Fibroblast of skin of left quadriceps (primary cell): Measurements from ENCODE around the gene RRP1B.
"Not testable (repeated sequence)": the region's sequence is repeated elsewhere in the genome, so short reads cannot be mapped to it uniquely, and the experiment has no call there.

Experiments
- DNase-seq, 2 experiments: peaks; one replicate each; pipeline ENCODE4 v3.0.0-alpha.2; 2013; ENCODE audit warnings: low read depth in 2 of 2

Gene RRP1B

DNA sequence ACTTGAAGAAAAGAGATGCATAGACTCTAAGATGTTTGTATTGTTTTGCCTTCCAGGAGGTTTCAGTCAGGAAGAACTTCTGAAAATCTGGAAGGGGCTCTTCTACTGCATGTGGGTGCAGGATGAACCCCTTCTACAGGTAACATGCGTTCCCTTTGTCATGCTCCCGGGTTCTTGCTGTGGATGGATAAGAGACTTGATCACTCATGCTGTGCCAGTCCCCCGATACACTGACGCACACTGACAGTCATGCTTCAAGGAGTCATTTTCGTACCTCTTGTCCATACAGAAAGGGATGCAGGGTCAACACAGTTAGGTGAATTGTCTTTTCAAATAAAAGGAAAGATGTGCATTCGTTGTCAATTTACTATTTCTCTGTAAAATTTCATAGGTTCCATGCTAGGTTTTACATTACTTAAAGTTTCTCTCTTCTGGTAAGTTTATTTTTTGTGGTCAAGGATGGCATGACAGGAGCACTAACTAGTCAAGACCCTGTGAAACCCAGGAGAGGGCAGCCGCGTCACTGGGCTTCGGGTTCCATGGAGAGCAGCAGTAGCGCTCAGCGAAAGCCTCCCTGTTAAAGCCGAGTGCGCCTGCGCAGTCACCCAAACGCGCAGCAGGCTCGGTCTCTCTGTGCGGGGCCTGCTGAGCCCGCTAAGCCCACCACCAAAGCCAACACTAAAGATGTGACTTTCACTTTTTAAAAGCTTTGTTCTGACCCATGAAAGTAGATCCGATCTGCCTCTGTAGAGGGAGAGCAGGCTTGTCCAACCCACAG is 10.7 kb downstream of the RRP1B start:
- no peak for DNase-seq

DNA sequence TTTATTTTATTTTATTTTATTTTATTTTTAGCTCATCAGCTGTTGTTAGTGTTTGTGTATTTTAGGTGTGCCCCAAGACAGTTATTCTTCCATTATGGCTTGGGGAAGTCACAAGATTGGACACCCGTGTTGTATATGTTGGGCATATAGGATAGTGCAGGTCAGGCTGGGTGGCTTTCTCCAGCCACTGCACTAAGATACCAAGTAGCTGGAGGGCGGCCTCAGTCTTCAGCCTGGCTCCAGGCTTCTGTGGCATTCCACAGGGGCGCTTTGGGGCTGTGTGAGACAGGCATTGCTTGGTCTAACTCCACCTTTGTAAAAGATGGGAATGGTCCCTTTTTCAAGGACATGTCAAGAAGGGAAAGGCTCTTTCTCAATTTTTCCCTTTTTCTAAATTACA is 16.5 kb downstream of the RRP1B start:
- no peak for DNase-seq

DNA sequence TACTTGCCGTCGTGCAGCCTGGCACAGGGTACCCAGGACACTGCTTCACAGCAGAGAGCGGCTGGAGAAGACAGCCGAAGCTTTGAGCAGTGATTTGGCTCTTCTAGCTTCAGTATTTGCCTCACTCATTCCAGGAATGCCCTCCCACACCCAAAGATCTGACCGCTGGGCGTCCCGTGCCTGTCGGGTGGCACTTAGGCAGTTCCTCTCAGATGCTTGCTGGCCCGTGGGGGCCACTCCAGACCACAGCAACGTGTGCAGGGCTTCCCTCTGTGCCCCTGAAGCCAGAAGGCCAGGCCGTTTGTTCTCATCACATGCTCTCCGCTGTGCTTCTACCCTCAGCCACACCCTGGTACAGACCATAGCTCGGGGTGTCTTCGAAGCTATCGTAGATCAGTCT is 17.0 kb downstream of the RRP1B start:
- no peak for DNase-seq

DNA sequence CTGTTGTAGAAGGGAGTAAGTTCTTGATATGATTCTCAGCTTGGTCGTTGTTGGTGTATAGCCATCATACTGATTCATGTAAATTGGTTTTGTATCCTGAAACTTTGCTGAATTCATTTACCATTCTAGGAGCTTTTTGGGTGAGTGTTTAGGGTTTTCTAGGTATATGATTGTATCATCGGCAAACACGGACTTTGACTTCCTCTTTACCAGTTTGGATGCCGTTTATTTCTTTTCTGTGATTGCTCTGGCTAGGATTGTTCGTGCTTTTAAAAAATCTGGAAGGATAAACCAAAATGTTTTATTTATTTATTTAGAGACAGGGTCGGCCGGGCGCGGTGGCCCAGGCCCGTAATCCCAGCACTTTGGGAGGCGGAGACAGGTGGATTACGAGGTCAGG is 20.6 kb downstream of the RRP1B start:
- no peak for DNase-seq

DNA sequence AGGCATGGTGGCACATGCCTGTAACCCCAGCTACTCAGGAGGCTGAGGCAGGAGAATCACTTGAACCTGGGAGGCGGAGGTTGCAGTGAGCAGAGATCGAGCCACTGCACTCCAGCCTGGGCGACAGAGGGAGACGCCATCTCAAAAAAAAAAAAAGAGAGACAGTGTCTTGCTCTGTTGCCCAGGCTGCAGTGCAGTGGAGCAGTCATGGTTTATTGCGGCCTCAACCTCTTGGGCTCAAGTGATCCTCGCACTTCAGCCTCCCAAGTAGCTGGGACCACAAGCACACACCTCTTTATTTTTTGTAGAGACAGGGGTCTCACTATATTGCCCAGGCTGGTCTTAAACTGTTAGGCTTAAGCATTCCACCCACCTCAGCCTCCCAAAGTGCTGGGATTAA is 21.1 kb downstream of the RRP1B start:
- DNase-seq: not testable (repeated sequence)

DNA sequence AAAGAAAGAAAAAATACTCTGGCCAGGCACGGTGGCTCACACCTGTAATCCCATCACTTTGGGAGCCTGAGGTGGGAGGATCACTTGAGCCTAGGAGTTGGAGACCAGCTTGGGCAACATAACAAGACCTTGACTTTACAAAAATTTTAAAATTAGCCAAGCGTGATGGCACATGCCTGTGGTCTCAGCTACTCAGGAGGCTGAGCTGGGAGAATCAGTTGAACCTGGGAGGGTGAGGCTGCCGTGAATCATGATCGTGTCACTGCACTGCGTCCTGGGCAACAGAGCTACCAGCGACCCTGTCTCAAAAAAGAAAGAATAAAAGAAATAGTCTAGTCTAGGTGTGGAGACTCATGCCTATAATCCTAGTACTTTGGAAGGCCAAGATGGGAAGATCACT is 22.3 kb downstream of the RRP1B start:
- DNase-seq: no peak

DNA sequence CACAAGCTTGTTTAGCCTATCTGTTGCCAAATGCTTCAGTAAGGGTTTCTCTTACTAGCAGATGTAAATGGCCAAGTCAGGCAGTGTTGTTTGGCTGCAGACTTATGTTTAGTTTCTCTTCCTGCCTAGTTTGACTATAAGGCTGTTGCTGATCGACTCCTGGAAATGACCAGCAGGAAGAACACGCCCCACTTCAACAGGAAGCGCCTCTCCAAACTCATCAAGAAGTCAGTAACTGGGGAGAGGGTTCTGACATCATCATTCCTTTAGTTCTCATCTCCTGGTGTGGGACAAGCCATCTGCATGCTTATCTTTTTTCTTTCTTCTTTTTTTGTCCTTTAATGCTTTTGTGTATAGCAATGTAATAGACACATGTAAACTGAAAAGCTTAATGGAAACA is 25.1 kb downstream of the RRP1B start:
- DNase-seq: no peak

DNA sequence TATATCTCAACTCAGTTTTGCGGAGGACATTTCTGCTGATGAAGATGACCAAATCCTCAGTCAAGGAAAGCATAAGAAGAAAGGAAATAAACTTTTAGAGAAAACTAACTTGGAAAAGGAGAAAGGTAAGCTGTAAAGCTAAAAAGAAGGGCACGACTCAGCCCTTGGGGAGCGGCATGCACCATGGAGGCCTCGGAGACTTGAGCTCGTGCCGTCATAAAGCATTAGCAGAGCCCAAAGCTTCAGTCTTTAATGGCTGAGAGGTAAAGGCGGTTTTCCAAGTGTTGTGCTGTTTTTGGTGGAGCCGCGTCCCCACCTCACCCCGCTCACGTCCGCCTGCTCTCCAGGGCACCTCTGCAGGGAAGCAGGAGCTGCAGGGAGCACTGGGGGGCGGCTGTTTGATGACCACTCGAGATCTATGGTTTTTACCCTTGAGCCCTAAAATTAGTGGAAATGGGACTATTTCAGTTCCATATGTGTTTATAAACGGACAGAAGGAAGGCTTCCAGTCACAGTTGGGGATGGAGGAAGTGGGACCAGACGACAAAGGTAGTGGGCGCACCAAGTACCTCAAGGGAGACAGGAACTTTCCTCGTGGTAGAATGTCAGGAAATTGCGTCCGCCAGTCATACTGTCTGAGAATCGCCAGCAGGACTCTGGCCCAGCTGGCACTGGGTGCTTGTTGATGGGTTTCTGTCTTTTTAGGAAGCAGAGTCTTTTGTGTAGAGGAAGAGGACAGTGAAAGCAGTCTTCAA is 27.6 kb downstream of the RRP1B start:
- no peak for DNase-seq

DNA sequence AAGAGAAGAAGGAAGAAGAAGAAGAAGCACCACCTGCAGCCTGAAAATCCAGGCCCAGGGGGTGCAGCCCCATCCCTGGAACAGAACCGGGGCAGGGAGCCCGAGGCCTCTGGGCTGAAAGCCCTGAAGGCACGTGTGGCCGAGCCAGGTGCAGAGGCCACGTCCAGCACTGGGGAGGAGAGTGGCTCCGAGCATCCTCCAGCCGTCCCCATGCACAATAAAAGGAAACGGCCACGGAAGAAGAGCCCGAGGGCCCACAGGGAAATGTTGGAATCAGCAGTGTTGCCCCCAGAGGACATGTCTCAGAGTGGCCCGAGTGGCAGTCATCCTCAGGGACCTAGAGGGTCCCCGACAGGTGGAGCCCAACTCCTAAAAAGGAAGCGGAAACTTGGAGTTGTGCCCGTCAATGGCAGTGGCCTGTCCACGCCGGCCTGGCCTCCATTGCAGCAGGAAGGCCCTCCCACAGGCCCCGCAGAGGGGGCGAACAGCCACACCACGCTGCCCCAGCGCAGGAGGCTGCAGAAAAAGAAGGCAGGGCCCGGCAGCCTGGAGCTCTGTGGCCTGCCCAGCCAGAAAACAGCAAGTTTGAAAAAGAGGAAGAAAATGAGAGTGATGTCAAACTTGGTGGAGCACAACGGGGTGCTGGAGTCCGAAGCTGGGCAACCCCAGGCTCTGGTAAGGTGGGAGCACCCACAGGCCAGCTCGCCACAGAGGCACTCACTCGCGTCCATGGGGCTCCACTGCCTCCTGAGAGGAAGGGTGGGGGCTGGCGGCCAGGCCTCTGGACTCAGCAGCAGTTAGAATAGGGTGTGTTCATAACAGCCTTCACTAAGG is 28.4 kb downstream of the RRP1B start:
- DNase-seq: no peak

DNA sequence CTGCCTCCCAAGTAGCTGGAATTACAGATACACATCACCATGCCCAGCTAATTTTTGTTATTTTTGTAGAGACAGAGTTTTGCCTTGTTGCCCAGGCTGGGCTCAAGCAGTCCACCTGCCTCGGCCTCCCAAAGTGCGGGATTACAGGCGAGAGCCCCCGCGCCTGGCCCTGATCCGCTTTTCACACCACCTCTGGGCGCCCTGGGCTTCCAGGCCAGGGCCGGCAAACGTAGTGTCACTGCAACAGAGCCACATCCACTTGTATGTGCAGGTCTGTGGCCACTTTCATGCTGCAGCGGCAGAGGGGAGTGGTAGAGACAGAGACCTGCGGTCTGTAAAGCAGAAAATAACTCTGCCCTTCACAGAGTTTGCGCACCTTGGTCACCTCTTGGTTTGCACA is 29.5 kb downstream of the RRP1B start:
- DNase-seq: no peak

DNA sequence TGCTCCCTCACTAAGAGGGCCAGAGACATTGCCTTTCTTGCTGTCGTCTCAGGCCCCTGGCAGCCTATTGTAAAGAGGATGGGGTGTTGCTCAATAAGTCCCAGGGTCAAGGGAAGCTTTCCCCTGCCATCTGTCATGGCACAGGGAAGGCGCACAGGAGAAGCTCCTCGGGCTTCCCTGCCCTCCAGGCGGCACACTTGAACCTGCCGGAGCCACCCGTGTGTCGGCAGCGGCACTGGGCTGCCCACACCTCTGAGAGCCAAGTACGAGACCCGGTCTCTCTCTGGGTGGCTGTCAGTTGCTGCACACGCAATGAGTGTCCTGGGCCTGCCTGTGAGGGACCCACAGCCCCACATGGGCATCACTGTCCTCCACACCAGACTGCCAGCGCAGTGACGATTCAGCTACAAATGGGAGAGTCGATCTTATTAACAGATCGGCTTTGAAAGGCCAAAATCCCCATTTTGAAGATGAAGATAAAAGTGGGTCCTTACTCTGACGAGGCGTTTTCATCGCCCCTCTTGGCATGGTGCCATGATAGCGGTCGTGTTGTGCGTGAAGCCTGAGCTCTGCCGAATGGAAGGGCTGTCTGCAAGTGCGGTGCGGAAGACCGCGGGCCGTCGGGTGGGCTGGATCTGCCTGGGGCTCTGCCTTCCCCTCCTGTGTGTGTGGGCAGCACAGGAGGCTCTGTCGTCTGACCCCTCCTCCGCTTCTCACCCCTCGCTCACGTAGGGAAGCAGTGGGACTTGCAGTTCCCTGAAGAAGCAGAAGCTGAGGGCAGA is 30.4 kb downstream of the RRP1B start:
- DNase-seq: no peak

DNA sequence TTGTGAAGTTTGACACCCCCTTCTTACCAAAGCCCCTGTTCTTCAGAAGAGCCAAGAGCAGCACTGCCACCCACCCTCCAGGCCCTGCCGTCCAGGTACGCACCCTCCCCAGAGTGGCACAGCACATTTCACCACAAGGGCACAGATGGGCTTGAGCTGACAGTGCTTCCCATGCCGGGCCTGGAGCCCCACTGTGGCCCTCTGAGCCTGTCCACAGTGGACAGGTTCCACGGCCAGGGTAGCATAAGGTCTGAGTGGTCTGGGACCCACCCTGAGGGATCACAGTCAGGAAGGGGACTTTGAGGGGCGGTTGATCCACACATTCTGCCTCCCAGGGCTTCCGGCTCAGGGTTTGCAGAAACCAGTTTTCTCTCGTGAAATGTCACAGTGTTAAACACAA is 31.0 kb downstream of the RRP1B start:
- no peak for DNase-seq

DNA sequence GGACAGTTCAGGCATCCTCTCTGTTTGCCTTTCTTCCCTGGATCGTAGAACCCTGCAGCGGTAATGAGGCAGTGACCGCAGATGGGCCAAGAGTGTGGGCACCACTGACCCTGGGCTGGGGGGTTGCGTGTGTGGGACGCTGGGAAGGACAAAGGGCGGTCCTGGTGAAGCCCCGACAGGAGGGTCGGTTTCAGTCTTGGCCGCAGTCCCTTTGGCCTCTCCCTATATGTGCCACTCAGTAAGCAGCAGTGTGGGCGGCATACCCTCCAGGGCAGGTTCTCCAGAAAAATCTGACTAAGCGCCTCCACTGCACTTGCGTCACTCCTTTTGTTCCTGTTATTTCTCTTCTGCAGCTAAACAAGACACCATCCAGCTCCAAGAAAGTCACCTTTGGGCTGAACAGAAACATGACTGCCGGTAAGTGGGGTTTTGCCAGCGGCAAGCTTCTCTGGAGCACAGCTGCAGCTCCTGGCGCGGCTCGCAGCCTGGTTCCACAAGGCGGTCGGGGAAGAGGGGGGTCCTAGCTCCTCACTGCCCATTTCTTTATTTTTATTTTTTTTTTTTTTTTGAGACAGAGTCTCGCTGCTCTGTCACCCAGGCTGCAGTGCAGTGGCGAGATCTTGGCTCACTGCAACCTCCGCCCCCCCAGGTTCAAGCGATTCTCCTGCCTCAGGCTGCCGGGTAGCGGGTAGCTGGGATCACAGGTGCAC is 31.9 kb downstream of the RRP1B start:
- DNase-seq: no peak

DNA sequence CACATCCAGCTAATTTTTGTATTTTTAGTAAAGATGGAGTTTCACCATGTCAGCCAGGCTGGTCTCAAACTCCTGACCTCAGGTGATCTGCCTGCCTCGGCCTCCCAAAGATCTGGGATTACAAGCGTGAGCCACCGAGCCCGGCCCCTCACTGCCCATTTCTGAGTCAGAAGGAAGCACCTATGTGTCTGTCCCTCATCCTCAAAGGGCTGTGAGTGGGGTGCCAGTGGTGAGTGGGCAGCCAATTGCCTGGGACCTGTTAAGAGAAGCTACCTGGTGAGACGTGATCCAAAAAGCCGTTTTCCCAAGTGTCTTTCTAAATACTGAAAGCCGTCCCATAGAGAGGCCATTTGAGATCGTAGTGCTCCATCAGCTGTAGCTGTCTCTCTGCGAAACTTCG is 32.4 kb downstream of the RRP1B start:
- no peak for DNase-seq

DNA sequence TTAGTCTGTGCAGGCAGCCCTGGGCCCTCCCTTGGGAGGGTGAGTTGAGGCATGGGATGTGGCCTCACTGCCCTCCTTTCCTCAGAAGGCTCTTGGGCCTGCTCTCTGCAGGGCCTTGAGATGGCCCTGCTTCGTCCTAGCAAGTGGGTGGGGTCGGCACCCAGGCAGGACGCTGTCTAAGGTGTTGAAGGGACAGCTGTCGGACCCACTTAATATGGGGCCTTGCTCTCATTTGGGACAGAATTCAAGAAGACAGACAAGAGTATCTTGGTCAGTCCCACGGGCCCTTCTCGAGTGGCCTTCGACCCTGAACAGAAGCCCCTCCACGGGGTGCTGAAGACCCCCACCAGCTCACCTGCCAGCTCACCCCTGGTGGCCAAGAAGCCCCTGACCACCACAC is 33.6 kb downstream of the RRP1B start:
- DNase-seq: no peak

DNA sequence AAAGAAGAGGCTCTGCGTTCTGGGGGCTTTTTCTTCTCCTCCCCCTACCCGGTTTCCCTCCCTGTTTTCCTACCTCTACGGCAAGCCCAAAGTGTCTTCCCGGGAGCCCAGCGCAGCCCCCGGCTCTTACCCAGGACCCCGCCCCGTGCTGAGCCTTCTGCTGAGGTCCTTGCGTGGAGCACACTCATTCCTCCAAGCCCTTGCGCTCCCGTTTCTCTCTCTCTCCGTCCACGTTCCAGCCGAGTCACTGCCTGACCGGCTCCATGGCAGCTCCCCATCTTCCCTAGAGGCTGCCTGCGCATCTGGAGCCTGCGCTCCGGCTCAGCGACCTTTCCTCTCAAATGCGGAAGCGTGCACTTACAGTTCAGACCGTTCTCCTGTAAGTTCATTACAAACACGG is 34.6 kb downstream of the RRP1B start:
- DNase-seq: no peak

DNA sequence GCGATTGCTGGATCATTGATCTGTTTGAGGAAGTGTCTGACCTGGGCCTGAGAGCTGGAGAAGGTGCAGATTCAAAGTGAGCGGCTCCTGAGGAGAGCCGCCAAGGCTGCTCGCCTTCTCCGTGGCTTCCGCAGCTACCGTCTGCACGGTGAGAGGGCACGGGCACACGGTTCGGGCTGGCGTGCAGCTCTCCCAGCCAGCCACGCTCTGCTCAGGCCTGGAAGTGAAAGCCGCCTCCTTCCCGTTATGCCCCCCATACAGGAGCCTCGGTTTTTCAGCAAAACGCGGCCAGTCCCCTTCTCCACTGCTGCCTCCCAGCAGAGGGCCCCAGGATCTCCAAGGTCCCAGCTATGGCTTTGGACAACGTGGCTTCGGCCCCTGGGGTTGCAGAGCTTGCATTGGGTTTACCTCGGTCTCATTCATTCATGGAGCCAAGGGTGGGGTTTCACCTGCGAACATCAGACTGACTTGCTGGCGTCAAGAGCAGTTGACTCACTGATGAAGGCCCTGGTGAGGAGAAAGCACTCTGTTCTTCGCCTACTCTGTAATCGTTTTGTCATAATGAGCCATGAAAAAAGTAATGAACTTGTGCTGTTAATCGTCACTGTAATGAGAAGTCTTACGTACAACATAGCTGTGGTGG is 35.2 kb downstream of the RRP1B start:
- DNase-seq: no peak

DNA sequence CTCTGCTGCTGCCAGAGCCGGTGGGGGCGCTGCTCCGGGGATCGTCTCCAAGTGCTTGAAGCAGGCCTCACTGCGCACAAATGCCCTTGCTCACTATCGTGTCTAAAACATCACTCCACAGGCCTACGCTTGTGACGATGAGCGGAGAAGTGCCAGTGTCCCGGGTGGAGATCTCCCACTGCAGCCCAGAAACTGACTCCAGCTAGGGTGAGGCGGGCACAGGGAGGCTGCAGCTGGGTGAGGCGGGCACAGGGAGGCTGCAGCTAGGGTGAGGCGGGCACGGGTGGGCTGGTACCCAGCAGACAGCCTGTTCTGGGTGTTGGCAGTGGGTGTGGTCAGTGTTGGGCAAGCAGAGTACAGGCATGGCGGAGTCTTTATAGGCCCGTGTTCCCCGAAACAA is 36.9 kb downstream of the RRP1B start:
- no peak for DNase-seq

DNA sequence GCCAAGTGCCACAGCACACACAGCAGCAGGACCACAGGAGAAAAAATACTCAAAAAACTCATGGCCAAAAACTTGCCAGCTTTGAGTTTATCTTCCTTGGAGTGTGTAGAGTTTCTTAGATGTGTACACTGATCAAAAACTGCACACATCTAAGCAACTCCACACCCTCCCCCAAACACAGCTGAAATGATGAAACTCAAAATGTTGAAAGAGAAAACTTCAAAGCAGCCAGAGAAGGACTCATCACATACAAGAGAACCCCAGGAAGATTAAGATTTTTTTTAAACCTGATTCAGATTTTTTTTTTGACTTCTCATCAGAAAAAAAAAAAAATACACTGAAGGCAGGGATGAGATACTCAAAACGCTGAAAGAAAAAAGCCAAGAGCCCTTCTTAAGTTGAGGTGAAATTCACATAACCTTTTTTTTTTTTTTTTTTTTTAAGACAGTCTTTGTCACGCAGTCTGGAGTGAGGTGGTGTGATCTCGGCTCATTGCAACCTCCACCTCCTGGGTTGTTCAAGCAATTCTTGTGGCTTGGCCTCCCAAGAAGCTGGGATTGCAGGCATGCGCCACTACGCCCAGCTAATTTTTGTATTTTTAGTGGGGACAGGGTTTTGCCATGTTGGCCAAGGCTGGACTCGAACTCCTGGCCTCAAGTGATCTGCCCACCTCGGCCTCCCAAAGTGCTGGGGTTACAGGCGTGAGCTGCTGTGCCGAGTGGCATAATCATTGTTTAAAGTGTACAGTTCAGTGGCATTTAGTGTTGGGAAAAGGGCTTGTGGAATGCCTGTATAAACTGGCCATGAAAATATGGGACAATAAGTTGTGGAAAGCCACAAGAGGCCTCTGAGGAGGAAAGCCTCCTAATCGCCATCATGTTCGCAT is 38.6 kb downstream of the RRP1B start:
- DNase-seq: no peak

DNA sequence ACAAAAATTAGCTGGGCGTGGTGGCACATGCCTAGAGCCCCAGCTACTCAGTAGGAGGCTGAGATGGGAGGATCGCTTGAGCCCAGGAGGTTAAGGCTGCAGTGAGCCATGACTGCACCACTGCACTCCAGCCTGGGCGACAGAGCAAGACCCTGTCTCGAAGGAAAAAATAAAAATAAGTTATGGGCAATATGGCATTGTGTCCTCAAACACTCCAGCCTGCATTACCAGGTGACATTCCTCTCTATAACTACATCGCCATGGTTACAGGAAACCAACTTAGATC is 40.1 kb downstream of the RRP1B start:
- DNase-seq: not testable (repeated sequence)
